K562 (cell line): ENCODE measurements around the gene MOB1B.

Source experiments
- CTCF ChIP-seq, 3 experiments: IDR thresholded peaks in 2 of 3; conservative IDR thresholded peaks in 1 of 3; 2 replicates each; pipeline ENCODE4 v1.5.1; 2011 to 2012; ENCODE audit warnings: low read length in 3 of 3, mild to moderate bottlenecking in 3 of 3, control low read depth in 2 of 3, improper control_type of control experiment in 1 of 3, inconsistent platforms in 1 of 3, low read depth in 1 of 3, mixed read lengths in 1 of 3, moderate library complexity in 1 of 3; ENCODE audit not compliant: insufficient read depth in 2 of 3
- E2F1 ChIP-seq: sonication (generic); formaldehyde crosslinking; IDR thresholded peaks from 2 replicates; pipeline ENCODE4 v1.8.1; 2023; ENCODE audit warnings: mild to moderate bottlenecking, missing genetic modification reagents, moderate library complexity
- E2F6 ChIP-seq, 2 experiments: IDR thresholded peaks; 2 replicates each; pipeline ENCODE4 v1.6.1; 2011; ENCODE audit warnings: borderline replicate concordance in 1 of 2, control low read depth in 1 of 2, low read depth in 1 of 2, low read length in 1 of 2, mild to moderate bottlenecking in 1 of 2, mixed read lengths in 1 of 2, moderate library complexity in 1 of 2; ENCODE audit not compliant: insufficient read depth in 1 of 2, insufficient read length in 1 of 2, poor library complexity in 1 of 2, severe bottlenecking in 1 of 2; ENCODE audit errors: extremely low read depth in 1 of 2
- EP400 ChIP-seq: fragments of 450-650 bp; IDR thresholded peaks from 2 replicates; pipeline ENCODE4 v1.6.1; 2017; ENCODE audit warnings: antibody characterized with exemption, mild to moderate bottlenecking, moderate library complexity
- GTF2F1 ChIP-seq: IDR thresholded peaks from 2 replicates; pipeline ENCODE4 v1.6.1; 2011; ENCODE audit warnings: low read depth, low read length, improper control_type of control experiment
- POLR2A ChIP-seq: fragments of 450-650 bp; conservative IDR thresholded peaks from 2 replicates; pipeline ENCODE4 v1.6.1; 2016
- POLR2AphosphoS5 ChIP-seq: IDR thresholded peaks from 2 replicates; pipeline ENCODE4 v1.6.1; 2011; ENCODE audit warnings: mild to moderate bottlenecking, low read depth, low read length, moderate library complexity; ENCODE audit not compliant: control insufficient read depth, insufficient read depth
- RNF219 ChIP-seq: fragments of 250-450 bp; sonication (Bioruptor Pico); IDR thresholded peaks from 2 replicates; pipeline ENCODE4 v1.5.0; 2022; ENCODE audit warnings: mild to moderate bottlenecking
- SRSF9 ChIP-seq: fragments of 200-400 bp; formaldehyde crosslinking; IDR thresholded peaks from 2 replicates; pipeline ENCODE4 v1.6.1; 2017; ENCODE audit warnings: low read depth, low read length, borderline replicate concordance
- STAT6 ChIP-seq: sonication (generic); formaldehyde crosslinking; IDR thresholded peaks from 2 replicates; pipeline ENCODE4 v1.8.1; 2023; ENCODE audit warnings: mild to moderate bottlenecking, missing genetic modification reagents
- TRIM24 ChIP-seq, 2 experiments: fragments of 450-650 bp; IDR thresholded peaks; 2 replicates each; pipeline ENCODE4 v1.6.1; 2016
- ZNF639 ChIP-seq, 2 experiments: fragments of 200-800 bp in 1 of 2; sonication (Bioruptor generic) in 1 of 2; sonication (generic) in 1 of 2; formaldehyde crosslinking in 1 of 2; IDR thresholded peaks in 1 of 2; conservative IDR thresholded peaks in 1 of 2; 2 replicates each; pipeline versions ENCODE4 v1.5.0 to v1.6.1; 2016 to 2020; ENCODE audit warnings: missing compliant biosample characterization in 1 of 2, missing genetic modification characterization in 1 of 2, missing genetic modification reagents in 1 of 2
- ZNF830 ChIP-seq: fragments of 250-450 bp; sonication (Bioruptor Pico); IDR thresholded peaks from 2 replicates; pipeline ENCODE4 v1.5.0; 2021; ENCODE audit warnings: mild to moderate bottlenecking

- TF ChIP-seq E2F1: no peak
- no peak for TF ChIP-seq EP400
- no peak for TF ChIP-seq STAT6 (CRISPR knock-in tag)
- no peak for TF ChIP-seq SRSF9
- no peak for TF ChIP-seq CTCF (IDR thresholded peaks at IDR 0.05 in 2 of 3, conservative IDR thresholded peaks at IDR 0.05 in 1 of 3; ENCODE audit: insufficient read depth in 2 of 3, low read depth in 1 of 3, low read length in 3 of 3)
- TF ChIP-seq ZNF639 (CRISPR knock-in tag; conservative IDR thresholded peaks at IDR 0.05 in 1 of 2, IDR thresholded peaks at IDR 0.05 in 1 of 2): no peak
- TF ChIP-seq TRIM24 (IDR thresholded peaks at IDR 0.05): no peak
- TF ChIP-seq E2F6 (IDR thresholded peaks at IDR 0.05; ENCODE audit: borderline replicate concordance in 1 of 2, extremely low read depth in 1 of 2, insufficient read depth in 1 of 2, insufficient read length in 1 of 2, low read depth in 1 of 2, low read length in 1 of 2, poor library complexity in 1 of 2, severe bottlenecking in 1 of 2): no peak
- TF ChIP-seq ZNF830 (CRISPR knock-in tag): no peak
- no peak for TF ChIP-seq GTF2F1
- no peak for TF ChIP-seq POLR2A
- no peak for TF ChIP-seq RNF219
- no peak for TF ChIP-seq POLR2AphosphoS5
These were observed 51.9 kb downstream of the MOB1B start for GRCh38 chr4:70954032-70954431.
